Fibroblast of lung (primary cell): ENCODE measurements around the gene PRR3.

Experiments used
- EZH2 ChIP-seq: IDR thresholded peaks from 2 replicates; pipeline ENCODE4 v1.5.1; 2012; ENCODE audit warnings: low read length, control low read depth, mild to moderate bottlenecking; ENCODE audit errors: missing control alignments
- TF ChIP-seq, protein P1 (sequence below), 2 donors: IDR thresholded peaks in 1 of 2; conservative IDR thresholded peaks in 1 of 2; 1 replicate in 1 of 2; 2 replicates in 1 of 2; pipeline ENCODE4 v1.5.1; 2011 to 2012; ENCODE audit warnings: low read length in 2 of 2, control low read depth in 1 of 2, inconsistent platforms in 1 of 2, low read depth in 1 of 2, mild to moderate bottlenecking in 1 of 2

DNA sequence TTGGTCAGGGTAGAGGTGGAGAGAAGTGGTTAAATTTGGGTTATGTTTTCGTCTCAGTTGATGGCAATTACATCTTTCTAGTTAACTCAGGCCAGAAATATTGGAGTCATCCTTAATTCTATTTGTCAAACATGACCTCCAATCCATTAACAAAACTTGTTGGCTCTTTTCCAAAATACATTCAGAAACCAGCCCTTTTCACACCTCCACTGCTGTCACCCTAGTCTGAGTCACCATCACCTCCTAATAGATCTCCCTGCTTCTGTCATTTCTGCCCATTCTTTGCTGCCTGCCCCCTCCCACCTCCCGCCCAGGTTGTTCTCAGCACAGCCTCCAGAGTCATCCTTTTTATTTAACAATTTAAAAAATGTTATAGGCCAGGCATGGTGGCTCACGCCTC is 11.2 kb downstream of the PRR3 start:
- TF ChIP-seq, protein P1, sequence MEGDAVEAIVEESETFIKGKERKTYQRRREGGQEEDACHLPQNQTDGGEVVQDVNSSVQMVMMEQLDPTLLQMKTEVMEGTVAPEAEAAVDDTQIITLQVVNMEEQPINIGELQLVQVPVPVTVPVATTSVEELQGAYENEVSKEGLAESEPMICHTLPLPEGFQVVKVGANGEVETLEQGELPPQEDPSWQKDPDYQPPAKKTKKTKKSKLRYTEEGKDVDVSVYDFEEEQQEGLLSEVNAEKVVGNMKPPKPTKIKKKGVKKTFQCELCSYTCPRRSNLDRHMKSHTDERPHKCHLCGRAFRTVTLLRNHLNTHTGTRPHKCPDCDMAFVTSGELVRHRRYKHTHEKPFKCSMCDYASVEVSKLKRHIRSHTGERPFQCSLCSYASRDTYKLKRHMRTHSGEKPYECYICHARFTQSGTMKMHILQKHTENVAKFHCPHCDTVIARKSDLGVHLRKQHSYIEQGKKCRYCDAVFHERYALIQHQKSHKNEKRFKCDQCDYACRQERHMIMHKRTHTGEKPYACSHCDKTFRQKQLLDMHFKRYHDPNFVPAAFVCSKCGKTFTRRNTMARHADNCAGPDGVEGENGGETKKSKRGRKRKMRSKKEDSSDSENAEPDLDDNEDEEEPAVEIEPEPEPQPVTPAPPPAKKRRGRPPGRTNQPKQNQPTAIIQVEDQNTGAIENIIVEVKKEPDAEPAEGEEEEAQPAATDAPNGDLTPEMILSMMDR (conservative IDR thresholded peaks at IDR 0.05 in 1 of 2, IDR thresholded peaks at IDR 0.05 in 1 of 2; ENCODE audit: low read depth in 1 of 2, low read length in 2 of 2): no peak
- TF ChIP-seq EZH2: no peak
